CD4-positive, alpha-beta T cell treated with Interleukin-17A for 1 hour (primary cell): ENCODE measurements around the gene XYLT1.

ENCODE experiments used
- DNase-seq: peaks from one replicate; pipeline ENCODE4 v3.0.0-alpha.2; 2020

The XYLT1 gene

DNA sequence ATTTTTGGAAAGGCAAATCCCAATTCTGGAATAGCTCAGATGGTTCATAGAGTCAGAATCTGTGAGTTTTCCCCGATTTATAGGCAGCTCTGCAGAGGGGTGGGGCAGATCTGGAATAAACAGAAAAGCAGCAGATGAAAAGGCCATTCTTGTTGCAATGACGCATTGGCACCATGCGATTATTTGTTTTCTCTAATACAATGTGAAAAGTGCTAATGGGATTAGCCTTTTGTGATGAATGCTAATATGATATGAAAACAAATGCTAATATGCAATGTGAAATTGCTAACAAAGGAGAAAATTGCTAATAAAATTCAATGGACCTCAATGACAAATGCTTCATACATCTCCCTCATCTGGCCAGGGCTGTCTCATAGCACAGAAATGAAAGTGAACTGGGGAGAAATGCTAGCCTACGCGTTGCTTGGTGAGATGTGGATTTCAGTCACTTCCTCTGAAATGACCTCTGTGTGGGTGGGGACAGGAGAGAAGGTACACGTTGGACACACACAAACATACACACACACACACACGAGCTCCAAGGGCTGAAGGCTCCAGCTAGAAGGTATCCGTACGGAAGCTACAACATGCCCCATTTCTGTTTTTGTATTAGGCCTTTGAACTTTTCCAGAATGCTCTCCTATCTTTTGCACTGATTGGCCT, 394.5 kb downstream of the XYLT1 start:
- DNase-seq: no peak

GRCh38 chr16:17072104-17072503, 398.7 kb downstream of the XYLT1 start:
- no peak for DNase-seq

GRCh38 chr16:17070882-17071592, 399.7 kb downstream of the XYLT1 start:
- DNase-seq: peak; percentile 90

DNA sequence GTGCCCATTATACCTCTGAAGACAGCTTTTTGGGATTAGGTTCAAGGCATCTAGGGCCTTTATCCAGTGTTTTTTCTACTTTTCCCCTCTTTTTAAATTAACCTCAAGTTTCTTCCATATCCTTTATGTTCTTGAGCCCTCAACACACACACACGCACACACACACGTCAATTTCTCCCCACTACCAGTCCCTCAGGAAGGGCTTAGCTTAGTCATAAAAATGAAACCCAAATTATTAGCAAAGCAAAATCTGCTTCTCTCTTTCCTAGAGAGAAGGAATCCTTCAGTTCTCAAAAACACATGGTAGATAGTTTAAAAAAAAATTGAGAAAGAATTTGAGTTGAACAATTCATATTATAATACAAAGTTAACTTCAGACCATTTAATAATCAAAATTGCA, 401.1 kb downstream of the XYLT1 start:
- DNase-seq: no peak

- no peak for DNase-seq
These were observed 402.2 kb downstream of the XYLT1 start for GRCh38 chr16:17068524-17068923.

DNA sequence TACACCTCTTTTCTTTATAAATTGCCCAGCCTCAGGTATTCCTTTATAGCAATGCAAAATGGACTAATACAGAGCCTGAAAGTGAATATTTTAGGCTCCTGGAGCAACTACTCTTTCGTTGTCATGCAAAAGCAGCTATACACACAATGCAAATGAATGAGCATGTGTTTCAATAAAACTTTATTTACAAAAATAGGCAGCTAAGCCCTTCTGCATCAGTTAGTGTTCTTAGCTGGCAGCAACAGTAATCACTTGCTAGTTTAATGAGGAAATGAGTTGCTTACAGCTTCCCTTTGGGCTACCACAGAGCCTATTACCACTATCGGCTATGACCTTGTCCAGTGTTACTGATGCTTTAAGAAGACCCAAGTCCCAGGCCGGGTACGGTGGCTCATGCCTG, 402.9 kb downstream of the XYLT1 start:
- DNase-seq: no peak

GRCh38 chr16:17063201-17064139, 407.3 kb downstream of the XYLT1 start:
- DNase-seq: no peak

GRCh38 chr16:17062676-17063075, 408.1 kb downstream of the XYLT1 start:
- no peak for DNase-seq

DNA sequence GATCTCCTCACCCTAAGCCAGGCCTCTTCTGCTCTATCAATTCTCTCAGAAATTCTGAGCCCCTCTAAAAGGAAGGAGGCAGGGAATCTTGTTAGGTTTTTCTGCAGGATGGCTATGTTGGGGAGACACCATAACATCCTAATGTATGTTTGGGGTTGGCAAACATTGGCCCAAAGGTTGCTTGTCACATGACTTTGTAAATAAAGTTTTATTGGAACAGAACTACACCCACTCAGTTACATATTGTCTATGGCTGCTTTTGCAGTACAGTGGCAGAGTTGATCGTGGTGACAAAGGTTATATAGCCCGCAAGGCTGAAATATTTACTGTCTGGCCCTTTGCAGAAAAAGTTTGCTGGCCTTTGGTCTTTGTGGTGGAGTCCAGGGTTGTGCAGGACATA, 409.4 kb downstream of the XYLT1 start:
- DNase-seq: no peak

GRCh38 chr16:17058471-17058870, 412.3 kb downstream of the XYLT1 start:
- DNase-seq: no peak

DNA sequence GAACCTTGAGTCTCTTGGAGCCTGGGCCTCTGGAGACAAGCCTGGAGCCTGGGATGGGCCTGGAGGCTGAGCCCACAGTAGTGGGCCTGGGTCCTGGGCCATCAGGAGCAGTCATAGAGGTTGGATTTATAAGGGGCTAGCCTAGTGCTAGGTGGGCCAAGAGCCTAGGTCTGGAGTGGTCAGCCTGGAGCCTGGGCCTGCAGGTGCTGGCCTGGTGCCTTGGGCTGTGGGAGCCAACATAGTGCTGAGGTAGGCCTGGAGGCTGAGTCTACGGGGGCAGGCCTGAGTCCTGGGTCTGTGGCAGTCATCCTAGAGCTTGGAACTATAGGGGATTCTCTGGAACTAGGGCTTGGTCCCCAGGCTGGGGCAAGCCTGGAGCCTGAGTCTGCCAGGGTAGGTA, 414.1 kb downstream of the XYLT1 start:
- DNase-seq: no peak

DNA sequence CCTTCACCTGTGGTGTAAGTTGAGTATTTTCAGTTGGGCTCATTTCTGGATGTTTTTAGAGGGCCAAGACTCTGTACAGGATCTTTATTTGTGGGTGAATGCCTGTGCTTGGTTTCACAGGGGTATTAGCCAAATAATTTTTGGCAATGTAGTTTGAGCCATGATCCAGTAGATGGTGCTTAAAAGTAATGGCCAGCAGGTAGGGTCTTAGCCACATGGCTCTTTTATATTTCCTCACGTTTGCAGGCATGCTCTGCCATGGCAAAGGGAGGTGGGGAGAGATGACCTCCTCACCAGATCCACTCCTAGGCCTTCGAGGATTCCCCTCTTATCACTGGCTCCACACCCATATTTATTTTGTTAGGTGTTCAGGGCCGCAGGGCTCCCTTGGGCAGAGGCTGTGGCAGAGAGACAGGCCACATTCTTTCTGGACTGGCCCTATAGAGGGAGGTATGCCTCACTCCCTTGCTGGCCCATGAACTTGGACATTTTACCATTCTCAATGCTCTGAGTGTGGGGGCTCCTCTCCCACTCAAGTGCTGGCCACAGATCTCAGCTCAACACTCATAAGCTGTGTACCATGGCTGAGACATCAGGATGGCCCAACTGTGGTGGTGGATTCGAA, 417.1 kb downstream of the XYLT1 start:
- no peak for DNase-seq
